Neuronal stem cell (in vitro differentiated cells): Measurements from ENCODE around the gene OR2W3.

Experiments used
- DNase-seq: peaks from one replicate; pipeline ENCODE4 v3.0.0-alpha.2; 2013; ENCODE audit warnings: low spot score
- H2AFZ ChIP-seq: one replicate; pipeline ENCODE4 v1.6.1; 2013; ENCODE audit warnings: mild to moderate bottlenecking, low read length, inconsistent platforms
- H2AK5ac ChIP-seq: 2 replicates; pipeline ENCODE4 v1.6.1; 2013; ENCODE audit warnings: low read depth, mild to moderate bottlenecking, inconsistent platforms, low read length, moderate library complexity, mixed read lengths
- H2BK120ac ChIP-seq: 2 replicates; pipeline ENCODE4 v1.6.1; 2013; ENCODE audit warnings: low read depth, mild to moderate bottlenecking, inconsistent platforms, low read length, moderate library complexity, mixed read lengths
- H2BK12ac ChIP-seq: one replicate; pipeline ENCODE4 v1.6.1; 2013; ENCODE audit warnings: low read length, inconsistent platforms
- H2BK15ac ChIP-seq: 2 replicates; pipeline ENCODE4 v1.6.1; 2013; ENCODE audit warnings: mild to moderate bottlenecking, low read length, inconsistent platforms, mixed read lengths
- H2BK5ac ChIP-seq: one replicate; pipeline ENCODE4 v1.6.1; 2013; ENCODE audit warnings: inconsistent platforms, mild to moderate bottlenecking, low read length, moderate library complexity
- H3K14ac ChIP-seq: one replicate; pipeline ENCODE4 v1.6.1; 2013; ENCODE audit warnings: low read length, inconsistent platforms
- H3K18ac ChIP-seq: 2 replicates; pipeline ENCODE4 v1.6.1; 2013; ENCODE audit warnings: low read length, inconsistent platforms
- H3K23ac ChIP-seq: 2 replicates; pipeline ENCODE4 v1.6.1; 2013; ENCODE audit warnings: low read depth, mild to moderate bottlenecking, mixed read lengths, low read length, inconsistent platforms; ENCODE audit not compliant: poor library complexity
- H3K27ac ChIP-seq: replicated peaks from 3 replicates; pipeline ENCODE4 v1.5.1; 2013; ENCODE audit warnings: low read length, inconsistent platforms
- H3K27me3 ChIP-seq, 3 experiments: 2 replicates each; pipeline ENCODE4 v1.6.1; 2013; ENCODE audit warnings: low read length in 3 of 3, mild to moderate bottlenecking in 2 of 3, inconsistent platforms in 1 of 3, low read depth in 1 of 3, mixed read lengths in 1 of 3, moderate library complexity in 1 of 3; ENCODE audit not compliant: control insufficient read depth in 3 of 3, insufficient read depth in 3 of 3
- H3K36me3 ChIP-seq, 2 donors: replicated peaks in 1 of 2; 2 replicates each; pipeline ENCODE4 v1.6.1; 2013; ENCODE audit warnings: low read length in 2 of 2; ENCODE audit not compliant: control insufficient read depth in 2 of 2, insufficient read depth in 2 of 2
- H3K4ac ChIP-seq: 2 replicates; pipeline ENCODE4 v1.6.1; 2013; ENCODE audit warnings: inconsistent platforms, mild to moderate bottlenecking, low read length, moderate library complexity
- H3K4me1 ChIP-seq, 2 donors: 1 replicate in 1 of 2; 2 replicates in 1 of 2; pipeline ENCODE4 v1.6.1; 2013; ENCODE audit warnings: low read length in 2 of 2, low read depth in 1 of 2; ENCODE audit not compliant: control insufficient read depth in 2 of 2, insufficient read depth in 1 of 2
- H3K4me2 ChIP-seq: one replicate; pipeline ENCODE4 v1.6.1; 2013; ENCODE audit warnings: mild to moderate bottlenecking, low read length, inconsistent platforms; ENCODE audit not compliant: insufficient read depth, poor library complexity, severe bottlenecking
- H3K4me3 ChIP-seq, 2 donors: 2 replicates each; pipeline ENCODE4 v1.5.1; 2013; ENCODE audit warnings: low read length in 2 of 2, mild to moderate bottlenecking in 2 of 2, inconsistent platforms in 1 of 2, moderate library complexity in 1 of 2
- H3K79me1 ChIP-seq: one replicate; pipeline ENCODE4 v1.6.1; 2013; ENCODE audit warnings: low read depth, mild to moderate bottlenecking, inconsistent platforms, low read length, moderate library complexity
- H3K9ac ChIP-seq: one replicate; pipeline ENCODE4 v1.6.1; 2013; ENCODE audit warnings: mild to moderate bottlenecking, low read depth, low read length, inconsistent platforms; ENCODE audit not compliant: poor library complexity
- H3K9me3 ChIP-seq, 2 donors: replicated peaks in 1 of 2; 2 replicates each; pipeline versions ENCODE3 to v1.6.1; 2013; ENCODE audit warnings: low read length in 2 of 2, mild to moderate bottlenecking in 2 of 2, inconsistent platforms in 1 of 2, low read depth in 1 of 2, mixed read lengths in 1 of 2, moderate library complexity in 1 of 2; ENCODE audit not compliant: control insufficient read depth in 2 of 2, insufficient read depth in 1 of 2
- H4K8ac ChIP-seq: one replicate; pipeline ENCODE4 v1.6.1; 2013; ENCODE audit warnings: low read depth, mild to moderate bottlenecking, inconsistent platforms, low read length, moderate library complexity
- H4K91ac ChIP-seq: one replicate; pipeline ENCODE4 v1.6.1; 2013; ENCODE audit warnings: low read length, low read depth, mild to moderate bottlenecking, inconsistent platforms; ENCODE audit not compliant: poor library complexity
- WGBS, 2 donors: extraction: QIAGEN DNeasy Blood & Tissue Kit; methylation state at CpG; one replicate each; pipeline ENCODE4 v1.1.7; 2013; ENCODE audit warnings: missing lambda C conversion rate in 2 of 2, mixed read lengths in 1 of 2; ENCODE audit not compliant: insufficient read length in 2 of 2, insufficient replicate concordance in 1 of 2; ENCODE audit errors: extremely low coverage in 2 of 2; 5-methylcytosine and 5-hydroxymethylcytosine counted together

Gene OR2W3

DNA sequence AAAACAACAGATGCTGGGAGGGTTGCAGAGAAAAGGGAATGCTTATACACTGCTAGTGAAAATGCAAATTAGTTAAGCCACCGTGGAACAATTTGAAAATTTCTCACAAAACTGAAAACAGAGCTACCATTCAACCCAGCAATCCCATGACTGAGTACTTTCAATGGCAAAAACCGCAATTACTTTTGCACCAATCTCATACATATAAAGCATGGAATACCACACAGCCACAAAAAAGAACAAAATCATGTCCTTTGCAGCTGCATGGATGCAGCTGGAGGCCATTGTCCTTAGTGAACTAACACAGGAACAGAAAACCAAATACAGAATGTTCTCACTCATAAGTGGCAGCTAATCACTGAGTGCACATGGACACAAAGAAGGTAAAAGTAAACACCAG is 18.4 kb downstream of the OR2W3 start:
- Histone ChIP-seq H3K27ac (no peak overlapping the region), H3K4me1 (no peaks in the 10 kb centered on the region), H3K4me3 (no peak overlapping the region), H3K9me3 (no peaks in the 10 kb centered on the region), H3K9ac (no peak overlapping the region), H3K18ac (no peak overlapping the region), H2AFZ (no peak overlapping the region), H3K4me2 (no peak overlapping the region), H3K14ac (no peak overlapping the region), H2BK12ac (no peak overlapping the region), H2BK15ac (no peak overlapping the region), H4K91ac (no peak overlapping the region), H2BK120ac (no peak overlapping the region), H3K27me3 (no peaks in the 10 kb centered on the region), H3K36me3 (no peaks in the 10 kb centered on the region), H3K23ac (no peak overlapping the region), H3K4ac (no peak overlapping the region), H3K79me1 (no peaks in the 10 kb centered on the region), H2AK5ac (no peak overlapping the region), H4K8ac (no peak overlapping the region), H2BK5ac (no peak overlapping the region)
- no peak for DNase-seq
- no CpG with 5 or more reads among the region's 2 CpGs for WGBS, 2 donors

DNA sequence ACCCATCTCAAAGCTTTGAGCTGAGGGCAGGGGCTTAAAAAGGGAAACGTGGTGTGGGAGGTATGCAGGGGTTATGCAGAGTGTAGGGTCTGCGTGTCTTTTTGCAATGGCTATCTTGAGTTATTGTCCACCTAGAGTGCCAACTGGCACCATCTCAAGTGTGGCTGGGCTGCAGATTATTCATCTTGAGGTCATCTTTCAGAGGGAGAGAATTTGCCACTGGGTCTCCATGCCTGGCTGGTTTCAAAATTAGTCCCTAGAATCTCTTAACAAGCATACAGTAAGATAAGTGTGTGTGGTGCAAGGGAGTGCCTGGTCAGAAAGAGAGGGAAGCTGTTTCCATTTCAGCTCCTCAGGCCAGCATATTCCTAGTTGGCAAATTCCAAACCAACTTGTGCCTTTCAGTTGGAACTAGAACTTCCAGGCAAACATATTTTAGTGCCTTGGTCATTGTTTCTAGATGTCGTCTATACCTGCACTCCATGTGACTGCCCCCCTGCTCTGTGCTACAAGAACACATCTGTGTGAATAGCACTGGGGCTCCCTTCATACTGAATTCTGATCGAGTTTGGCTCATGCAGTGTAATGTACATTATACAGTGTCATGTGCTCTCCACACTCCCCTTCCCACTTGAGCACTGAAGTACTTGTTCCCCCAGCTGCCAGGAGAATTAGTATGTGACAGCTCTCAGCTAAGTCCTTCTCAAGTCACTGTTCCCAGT is 19.7 kb downstream of the OR2W3 start:
- no peak overlapping the region for H2BK15ac ChIP-seq
- no peaks in the 10 kb centered on the region for H3K36me3 ChIP-seq
- no peak overlapping the region for H2AK5ac ChIP-seq
- H3K4me3 ChIP-seq = no peak overlapping the region
- no peak for DNase-seq
- H3K23ac ChIP-seq = no peak overlapping the region
- no peaks in the 10 kb centered on the region for H3K79me1 ChIP-seq
- WGBS, 2 donors = no CpG with 5 or more reads among the region's 4 CpGs
- no peak overlapping the region for H2BK5ac ChIP-seq
- no peaks in the 10 kb centered on the region for H3K4me1 ChIP-seq
- no peak overlapping the region for H3K14ac ChIP-seq
- no peak overlapping the region for H3K27ac ChIP-seq
- no peak overlapping the region for H2AFZ ChIP-seq
- H3K4me2 ChIP-seq = no peak overlapping the region
- H4K91ac ChIP-seq = no peak overlapping the region
- H2BK120ac ChIP-seq = no peak overlapping the region
- no peak overlapping the region for H3K18ac ChIP-seq
- no peak overlapping the region for H2BK12ac ChIP-seq
- H3K9ac ChIP-seq = no peak overlapping the region
- no peaks in the 10 kb centered on the region for H3K9me3 ChIP-seq
- no peak overlapping the region for H3K4ac ChIP-seq
- no peaks in the 10 kb centered on the region for H3K27me3 ChIP-seq
- H4K8ac ChIP-seq = no peak overlapping the region

DNA sequence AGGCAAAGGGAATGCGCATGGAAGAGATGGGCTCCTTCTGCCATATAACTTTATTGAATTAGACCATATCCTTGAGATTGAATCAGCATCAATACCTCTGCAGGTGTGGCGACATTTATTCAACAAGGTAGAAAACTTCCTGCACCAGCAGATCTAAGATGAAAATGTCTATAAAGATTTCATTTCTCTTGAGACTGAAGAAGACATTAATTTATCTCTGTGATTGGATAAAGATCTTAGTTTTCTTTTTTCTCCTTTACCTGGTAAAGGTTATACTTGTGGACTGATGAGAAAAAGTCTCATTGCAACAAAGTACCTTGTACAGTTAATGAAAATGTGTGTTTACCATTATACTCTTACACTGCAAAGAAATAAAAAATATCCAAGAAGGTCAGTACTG is 24.6 kb downstream of the OR2W3 start, which contains the start of gene OR2T8:
OR2T8 (plus strand) TSS at position 301 of the 400 bp plus-strand sequence. CDS start 766 bp downstream, outside the sequence.
- no peak within 1 kb of the TSS for H2AFZ ChIP-seq
- H2BK15ac ChIP-seq = no peak within 1 kb of the TSS
- WGBS, 2 donors = no CpG with 5 or more reads among the region's 2 CpGs
- H3K9ac ChIP-seq = no peak within 1 kb of the TSS
- H2BK5ac ChIP-seq = no peak within 1 kb of the TSS
- H4K91ac ChIP-seq = no peak within 1 kb of the TSS
- H3K36me3 ChIP-seq = no peaks in the 10 kb centered on the region
- H3K9me3 ChIP-seq = no peaks in the 10 kb centered on the region
- no peak within 1 kb of the TSS for H2AK5ac ChIP-seq
- no peak for DNase-seq
- no peak within 1 kb of the TSS for H3K27ac ChIP-seq
- no peak within 1 kb of the TSS for H3K4me3 ChIP-seq
- no peaks in the 10 kb centered on the region for H3K4me1 ChIP-seq
- no peak within 1 kb of the TSS for H3K14ac ChIP-seq
- H3K23ac ChIP-seq = no peak within 1 kb of the TSS
- no peak within 1 kb of the TSS for H3K18ac ChIP-seq
- H2BK120ac ChIP-seq = no peak within 1 kb of the TSS
- no peaks in the 10 kb centered on the region for H3K27me3 ChIP-seq
- no peak within 1 kb of the TSS for H3K4ac ChIP-seq
- H3K79me1 ChIP-seq = no peaks in the 10 kb centered on the region
- no peak within 1 kb of the TSS for H2BK12ac ChIP-seq
- H3K4me2 ChIP-seq = no peak within 1 kb of the TSS
- no peak within 1 kb of the TSS for H4K8ac ChIP-seq

DNA sequence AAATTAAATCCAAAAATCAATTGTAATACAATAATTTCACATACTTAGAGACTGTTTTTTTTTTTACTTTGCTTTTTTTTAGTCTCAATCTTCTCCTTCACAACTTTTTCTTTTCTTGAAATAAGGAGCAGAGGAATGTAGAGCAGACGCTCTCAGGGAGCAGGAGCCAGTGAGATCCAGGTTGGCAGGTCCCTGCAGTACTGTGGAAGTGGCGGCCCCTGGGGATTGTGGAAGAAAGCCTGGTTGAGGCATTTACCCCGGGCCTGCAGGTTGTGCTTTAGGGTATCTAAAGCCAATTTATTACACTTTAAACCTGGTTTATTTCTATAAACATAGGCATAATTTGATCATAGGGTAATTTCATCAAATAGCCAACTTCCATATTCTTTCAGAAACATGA is 28.6 kb downstream of the OR2W3 start:
- Histone ChIP-seq H2AK5ac (no peak overlapping the region), H3K36me3 (no peaks in the 10 kb centered on the region), H2BK12ac (no peak overlapping the region), H3K79me1 (no peaks in the 10 kb centered on the region), H3K27me3 (no peaks in the 10 kb centered on the region), H3K4me2 (no peak overlapping the region), H4K8ac (no peak overlapping the region), H3K23ac (no peak overlapping the region), H3K4me1 (no peaks in the 10 kb centered on the region), H3K27ac (no peak overlapping the region), H3K18ac (no peak overlapping the region), H3K9me3 (no peaks in the 10 kb centered on the region), H4K91ac (no peak overlapping the region), H3K9ac (no peak overlapping the region), H2BK120ac (no peak overlapping the region), H2BK5ac (no peak overlapping the region), H3K4me3 (no peak overlapping the region), H2AFZ (no peak overlapping the region), H2BK15ac (no peak overlapping the region), H3K14ac (no peak overlapping the region), H3K4ac (no peak overlapping the region)
- WGBS, 2 donors = no CpG with 5 or more reads among the region's 3 CpGs
- no peak for DNase-seq
